Right atrium auricular region (tissue), 2 donors: ENCODE data around the gene LTK. TPM values are rescaled to one million over a fixed set of nuclear protein-coding genes. Genes with fewer than 3 reads are reported as not detected.

ENCODE experiments used
- DNase-seq: peaks from one replicate; pipeline ENCODE4 v3.0.0-alpha.2; 2019; ENCODE audit warnings: low spot score
- H3K27ac ChIP-seq, 2 donors: fragments of 200-600 bp; sonication (generic); 1 replicate in 1 of 2; 2 replicates in 1 of 2; pipeline ENCODE4 v1.5.1; 2016 to 2019
- H3K27me3 ChIP-seq, 2 donors: fragments of 200-600 bp; sonication (generic); one replicate each; pipeline versions ENCODE4 v1.5.1 to v1.6.0; 2017 to 2019
- H3K36me3 ChIP-seq: fragments of 200-600 bp; sonication (generic); one replicate; pipeline ENCODE4 v1.5.1; 2016
- H3K4me1 ChIP-seq, 2 donors: fragments of 200-600 bp; sonication (generic); one replicate each; pipeline versions ENCODE4 v1.5.1 to v1.6.0; 2017 to 2019
- H3K4me3 ChIP-seq, 2 donors: fragments of 200-600 bp; sonication (generic); 1 replicate in 1 of 2; 2 replicates in 1 of 2; pipeline ENCODE4 v1.5.1; 2017 to 2019; ENCODE audit warnings: mild to moderate bottlenecking in 1 of 2, moderate library complexity in 1 of 2
- H3K9me3 ChIP-seq, 2 donors: fragments of 200-600 bp; sonication (generic); one replicate each; pipeline ENCODE4 v1.5.1; 2019
- CTCF ChIP-seq, 2 donors: fragments of 200-600 bp; sonication (generic); IDR thresholded peaks; one replicate each; pipeline ENCODE4 v1.5.1; 2019; ENCODE audit warnings: antibody characterized with exemption in 2 of 2
- total RNA-seq, 2 donors: library from RNA; depleted of rRNA; stranded (reverse); fragments of >200 nt; gene quantifications; one replicate each; pipeline ENCODE4 v1.1.0, GENCODE V29; 2016

Gene LTK
- total RNA-seq, 2 donors from 2014 or later, result 0.98 TPM; not detected in 1

- Histone ChIP-seq H3K4me1 (peaks cover 0 to 18% of the 10 kb centered on the region in 2 donors), H3K27ac (no peak overlapping the region), H3K4me3 (no peak overlapping the region), H3K36me3 (no peaks in the 10 kb centered on the region), H3K27me3 (no peaks in the 10 kb centered on the region), H3K9me3 (no peaks in the 10 kb centered on the region)
- TF ChIP-seq CTCF (IDR thresholded peaks at IDR 0.05), result no peak
- DNase-seq, result no peak
Measured at GRCh38 chr15:41554915-41555314, 41.3 kb upstream of the LTK start.

DNA sequence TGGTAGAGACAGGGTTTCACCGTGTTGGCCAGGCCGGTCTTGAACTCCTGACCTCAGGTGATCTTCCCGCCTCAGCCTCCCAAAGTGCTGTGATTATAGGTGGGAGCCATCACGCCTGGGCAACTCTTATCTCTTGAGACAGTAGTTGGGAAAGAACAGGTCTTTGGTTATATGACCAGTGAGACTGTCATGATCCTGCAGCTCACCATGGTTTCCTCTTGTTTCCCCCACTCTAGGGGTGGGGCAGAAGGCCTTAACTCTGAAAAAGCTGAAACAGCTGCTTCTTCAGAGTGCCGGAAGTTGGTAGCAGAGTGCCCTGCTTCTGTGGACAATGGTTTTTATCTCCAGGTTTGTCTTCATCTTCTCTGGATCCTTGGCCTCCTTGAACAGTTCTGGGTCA lies 40.7 kb upstream of the LTK start:
- H3K27ac ChIP-seq, result no peak overlapping the region
- peaks cover 0 to 13% of the 10 kb centered on the region in 2 donors for H3K4me1 ChIP-seq
- DNase-seq, result no peak
- no peak overlapping the region for H3K4me3 ChIP-seq
- H3K36me3 ChIP-seq, result no peaks in the 10 kb centered on the region
- TF ChIP-seq CTCF (IDR thresholded peaks at IDR 0.05), result no peak
- H3K9me3 ChIP-seq, result no peaks in the 10 kb centered on the region
- H3K27me3 ChIP-seq, result no peaks in the 10 kb centered on the region

DNA sequence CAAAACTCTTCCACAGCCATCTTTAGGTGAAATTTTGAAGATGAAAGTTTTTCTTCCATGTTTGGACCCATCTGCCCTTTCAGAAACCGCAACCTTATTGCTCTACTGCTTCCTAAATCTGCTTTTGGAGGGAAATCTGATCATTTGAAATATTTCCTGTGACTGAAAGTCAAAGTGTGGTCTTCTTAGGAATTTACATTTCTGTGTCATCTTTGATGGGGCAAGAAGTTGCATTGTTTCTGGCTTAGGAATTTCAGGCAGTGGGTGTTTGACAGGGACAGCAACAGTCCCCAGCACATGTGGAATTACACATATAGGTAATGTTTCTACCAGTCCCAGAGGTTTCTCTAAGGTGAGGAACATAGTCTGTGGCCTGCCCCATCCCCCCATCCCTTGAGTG lies 40.1 kb upstream of the LTK start:
- Histone ChIP-seq H3K4me3 (no peak overlapping the region), H3K36me3 (no peaks in the 10 kb centered on the region), H3K9me3 (no peaks in the 10 kb centered on the region), H3K27ac (no peak overlapping the region), H3K4me1 (peaks cover 0 to 13% of the 10 kb centered on the region in 2 donors), H3K27me3 (no peaks in the 10 kb centered on the region)
- no peak for DNase-seq
- TF ChIP-seq CTCF (IDR thresholded peaks at IDR 0.05), result no peak

- Histone ChIP-seq H3K4me1 (no peaks in the 10 kb centered on the region), H3K27ac (no peak overlapping the region), H3K9me3 (no peaks in the 10 kb centered on the region), H3K27me3 (no peaks in the 10 kb centered on the region), H3K4me3 (no peak overlapping the region), H3K36me3 (no peaks in the 10 kb centered on the region)
- DNase-seq, result no peak
- TF ChIP-seq CTCF (IDR thresholded peaks at IDR 0.05), result no peak
Measured at GRCh38 chr15:41550066-41550775, 36.6 kb upstream of the LTK start.

GRCh38 chr15:41546851-41547786 lies 33.5 kb upstream of the LTK start:
- Histone ChIP-seq H3K9me3 (no peaks in the 10 kb centered on the region), H3K4me3 (no peak overlapping the region), H3K27me3 (no peaks in the 10 kb centered on the region), H3K4me1 (peaks cover 0 to 12% of the 10 kb centered on the region in 2 donors), H3K27ac (no peak overlapping the region), H3K36me3 (no peaks in the 10 kb centered on the region)
- DNase-seq, result no peak
- TF ChIP-seq CTCF (IDR thresholded peaks at IDR 0.05), result no peak
